GM15510 (cell line): Measurements from ENCODE around the gene SASH3.

Experiments used
- POLR2A ChIP-seq: IDR thresholded peaks from 3 replicates; pipeline ENCODE4 v1.6.1; 2011; ENCODE audit warnings: borderline replicate concordance; ENCODE audit not compliant: insufficient read length; ENCODE audit errors: extremely low read depth

The SASH3 gene

DNA sequence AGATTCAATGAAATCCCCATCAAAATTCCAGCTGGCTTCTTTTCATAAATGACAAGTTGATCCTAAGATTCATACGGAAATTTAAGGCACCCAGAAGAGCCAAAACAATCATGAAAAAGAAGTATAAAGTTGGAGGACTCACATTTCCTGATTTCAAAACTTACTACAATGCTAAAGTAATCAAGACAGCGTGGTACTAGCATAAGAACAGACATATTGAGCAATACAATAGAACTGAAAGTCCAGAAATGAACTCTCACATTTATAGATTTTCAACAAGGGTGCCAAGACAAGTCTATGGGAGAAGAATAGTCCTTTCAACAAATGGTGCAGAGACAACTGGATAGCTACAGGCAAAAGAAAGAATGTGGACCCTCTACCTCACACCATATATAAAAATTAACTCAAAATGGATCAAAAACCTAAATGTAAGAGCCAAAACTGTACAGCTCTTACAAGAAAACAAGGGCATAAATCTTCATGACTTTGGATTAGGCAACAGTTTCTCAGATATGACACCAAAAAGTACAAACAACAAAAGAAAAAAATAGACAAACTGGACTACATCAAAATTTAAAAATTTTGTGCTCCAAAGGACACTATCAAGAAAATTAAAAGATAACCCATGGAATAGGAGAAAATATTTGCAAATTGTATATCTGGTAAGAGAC is 28.5 kb downstream of the SASH3 start:
- TF ChIP-seq POLR2A = no peak

GRCh38 chrX:129808829-129809796 is 29.4 kb downstream of the SASH3 start:
- no peak for TF ChIP-seq POLR2A

DNA sequence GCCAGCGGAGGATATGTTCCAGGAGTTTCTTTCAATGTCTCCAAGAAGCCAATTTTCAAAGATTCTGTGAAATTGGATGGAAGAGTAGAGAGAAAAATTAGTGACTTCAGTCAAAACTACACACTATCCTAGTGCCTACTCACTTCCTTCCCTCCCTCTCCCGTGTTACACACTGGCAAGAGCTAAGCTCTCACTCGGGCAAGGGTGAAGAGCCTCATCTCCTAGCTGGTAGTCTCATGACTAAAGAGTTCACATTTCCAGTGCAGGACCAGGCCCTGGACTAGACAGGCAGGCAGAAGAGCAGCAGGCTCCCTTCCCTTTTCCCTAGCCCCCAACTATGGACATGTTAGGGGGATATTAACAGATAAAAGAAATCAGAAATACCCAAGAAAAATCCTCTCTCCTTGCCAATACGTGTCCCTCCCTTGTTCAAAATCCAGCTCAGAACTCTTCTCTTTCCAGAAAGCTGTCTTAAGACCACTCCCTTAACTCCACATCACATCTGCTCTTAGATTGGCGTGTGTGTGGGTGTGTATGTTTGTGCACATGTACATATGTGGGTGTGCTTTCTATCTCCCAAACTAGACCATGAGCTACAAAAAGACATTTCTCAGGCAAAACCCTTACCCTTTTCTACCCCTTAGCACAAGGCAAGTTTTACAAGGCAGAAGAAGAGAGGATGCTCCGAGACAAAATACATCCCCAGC is 34.1 kb downstream of the SASH3 start:
- TF ChIP-seq POLR2A = no peak

DNA sequence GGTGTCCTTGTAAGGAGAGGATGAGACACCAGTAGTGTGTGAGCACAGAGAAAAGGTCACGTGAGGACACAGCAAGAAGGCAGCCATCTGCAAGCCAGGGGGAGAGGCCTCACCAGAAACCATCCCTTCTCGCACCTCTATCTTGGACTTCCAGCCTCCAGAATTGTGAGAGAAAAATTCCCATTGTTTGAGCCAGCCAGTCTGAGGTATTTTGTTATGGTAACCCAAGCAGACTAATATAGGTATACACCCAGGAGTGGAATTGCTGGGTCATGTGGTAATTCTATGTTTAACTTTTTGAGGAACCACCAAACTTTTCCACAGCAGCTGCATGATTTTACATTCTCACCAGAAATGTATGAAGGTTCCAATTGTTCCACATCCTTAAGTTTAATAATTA is 38.4 kb downstream of the SASH3 start:
- no peak for TF ChIP-seq POLR2A

DNA sequence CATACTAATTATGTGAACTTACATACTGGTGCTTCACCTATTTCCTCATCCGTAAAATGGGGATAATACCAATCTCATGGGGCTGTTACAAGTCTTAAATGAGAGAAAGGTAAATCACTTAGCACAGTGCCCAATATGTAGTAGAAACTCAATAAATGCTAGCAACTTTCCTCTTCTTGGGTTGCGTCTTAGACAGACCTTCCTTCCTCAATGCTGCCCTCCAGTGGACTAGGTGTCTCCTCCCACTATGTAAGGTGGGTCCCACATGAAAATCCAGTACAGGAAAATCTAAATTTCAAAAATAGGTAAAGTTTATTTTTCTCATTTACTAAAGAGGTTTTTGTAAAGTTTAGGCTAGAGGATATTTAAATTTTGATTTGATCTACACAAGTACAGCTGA is 43.4 kb downstream of the SASH3 start:
- TF ChIP-seq POLR2A = no peak

DNA sequence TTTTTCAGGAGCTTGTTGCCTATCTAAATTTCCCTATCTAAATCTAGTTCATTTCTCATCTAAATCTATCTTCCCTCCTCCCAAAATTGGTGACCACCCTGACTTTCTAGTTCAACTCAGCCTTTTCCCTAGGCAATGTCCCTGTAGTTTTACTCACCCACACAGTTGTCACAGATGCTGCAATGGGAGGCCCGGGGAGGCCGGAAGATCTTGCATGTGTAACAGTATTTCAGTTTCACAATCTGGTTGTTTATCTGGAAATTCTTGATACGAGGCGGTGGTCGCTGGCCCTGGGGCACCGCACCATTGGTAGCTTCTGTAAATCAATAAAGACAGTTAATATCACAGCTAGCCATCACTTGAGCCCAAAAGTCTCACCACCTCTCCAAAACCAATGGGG is 43.8 kb downstream of the SASH3 start:
- TF ChIP-seq POLR2A = no peak

GRCh38 chrX:129824620-129825019 is 44.9 kb downstream of the SASH3 start:
- TF ChIP-seq POLR2A = no peak

DNA sequence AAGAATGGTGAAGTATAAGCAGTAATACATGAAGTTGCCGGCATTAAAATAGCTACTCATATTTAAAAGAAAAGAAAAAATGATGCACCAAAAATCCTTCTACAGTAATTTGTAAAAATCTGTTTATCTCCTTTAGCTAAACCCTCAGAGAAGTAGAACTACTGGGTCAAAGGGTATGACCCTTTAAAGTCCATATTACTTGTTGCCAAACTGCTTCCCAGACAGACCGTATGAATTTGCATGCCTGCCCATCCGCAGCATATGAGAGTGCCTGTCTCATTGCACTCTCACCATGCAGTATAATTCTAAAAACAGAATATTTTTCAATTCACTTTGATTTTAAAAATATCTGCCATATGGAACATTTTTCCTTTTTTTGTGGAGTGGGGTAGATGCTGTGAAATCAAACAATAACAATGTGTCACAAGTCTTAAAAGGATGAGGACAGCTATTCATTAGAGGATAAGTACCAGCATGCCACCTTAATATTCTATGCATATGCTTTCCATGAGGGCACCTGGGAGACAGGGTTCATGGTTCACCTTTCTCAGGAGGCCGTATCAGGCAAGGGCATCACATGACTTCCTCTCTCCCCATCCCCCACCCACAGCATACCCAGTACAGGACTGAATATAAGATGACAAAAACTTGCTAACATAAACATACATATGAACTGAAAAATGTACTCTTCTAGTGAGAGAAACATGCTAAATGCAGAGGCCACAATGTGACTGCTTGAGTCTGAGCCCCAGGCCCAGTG is 46.2 kb downstream of the SASH3 start:
- no peak for TF ChIP-seq POLR2A

- no peak for TF ChIP-seq POLR2A
These were observed 50.7 kb downstream of the SASH3 start for GRCh38 chrX:129830494-129830893.

DNA sequence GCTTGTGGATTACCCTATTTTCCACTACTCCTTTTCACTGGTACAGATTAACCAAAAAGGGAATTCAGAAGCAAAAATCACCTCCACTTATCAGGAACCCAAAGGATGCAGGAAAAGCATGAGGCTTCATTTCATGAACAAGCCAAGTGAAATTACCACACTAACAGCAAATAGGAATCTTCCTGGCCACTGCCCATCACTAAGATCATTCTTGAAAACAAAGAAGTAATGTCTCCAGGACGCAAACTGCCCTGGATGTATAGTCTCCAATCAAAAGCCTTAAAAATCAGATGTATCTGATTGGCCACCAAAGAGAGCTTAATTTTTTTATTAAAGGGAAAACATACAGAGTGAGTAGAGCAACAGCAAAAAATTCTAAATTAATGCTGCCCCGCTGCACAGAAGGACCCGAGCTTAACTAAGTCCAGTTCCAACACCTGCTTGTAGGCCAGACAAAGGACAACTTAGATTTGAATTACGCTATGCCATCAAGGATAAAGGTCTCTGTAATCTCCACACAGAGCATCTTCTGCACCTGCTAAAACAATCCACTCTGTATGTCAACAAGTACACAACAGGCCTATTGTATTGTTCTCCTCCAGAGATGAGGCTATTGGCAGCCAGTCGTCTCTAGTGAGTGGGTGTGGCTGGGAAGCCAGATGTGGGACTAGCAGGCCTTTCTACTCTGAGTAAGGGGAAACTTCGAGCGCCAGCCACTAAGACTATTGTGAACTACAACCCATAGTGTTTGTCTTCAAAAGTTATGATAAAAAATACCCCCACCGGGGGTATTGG is 51.5 kb downstream of the SASH3 start:
- TF ChIP-seq POLR2A = no peak

GRCh38 chrX:129833153-129833990 is 53.6 kb downstream of the SASH3 start:
- TF ChIP-seq POLR2A = no peak

- no peak for TF ChIP-seq POLR2A
These were observed 57.1 kb downstream of the SASH3 start for GRCh38 chrX:129836827-129837226.

DNA sequence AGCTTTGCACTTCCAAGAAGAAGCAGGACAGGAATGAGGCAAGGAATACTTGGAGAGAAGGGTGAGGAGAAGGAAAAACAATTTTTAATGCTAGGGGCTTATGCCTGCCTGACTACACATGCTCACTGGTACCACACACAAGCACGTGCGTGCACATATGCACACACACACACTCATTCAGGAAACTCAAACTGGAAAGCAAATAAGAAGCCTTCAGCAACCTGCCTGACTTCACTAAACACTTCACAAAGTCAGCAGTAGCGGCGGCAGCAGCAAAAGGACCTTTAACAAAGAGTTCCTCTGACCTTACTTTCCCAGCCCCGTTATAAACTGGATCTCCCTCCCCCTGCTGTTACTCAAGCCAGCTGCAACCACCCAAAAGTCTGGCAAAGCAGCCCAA is 60.6 kb downstream of the SASH3 start:
- no peak for TF ChIP-seq POLR2A
